Keratinocyte (primary cell): ENCODE measurements around the gene SMPD2. TPM values are rescaled to one million over a fixed set of nuclear protein-coding genes. Genes with fewer than 3 reads are reported as not detected.

Experiments used
- DNase-seq: peaks from one replicate; pipeline ENCODE4 v3.0.0-alpha.2; 2011; ENCODE audit warnings: low read depth, missing footprints, low spot score
- FAIRE-seq: peaks from 2 replicates; lab custom pipeline; 2011; peaks lifted over from hg19 to GRCh38; lab: Jason Lieb, UNC
- H2AFZ ChIP-seq: 2 replicates; pipeline ENCODE4 v1.6.0; 2012; ENCODE audit warnings: low read length, control low read depth, inconsistent platforms; ENCODE audit not compliant: control insufficient read depth
- H3K27ac ChIP-seq: 2 replicates; pipeline ENCODE4 v1.5.1; 2011; ENCODE audit warnings: low read length; ENCODE audit not compliant: control insufficient read depth, insufficient read depth
- H3K27me3 ChIP-seq: 3 replicates; pipeline ENCODE4 v1.6.0; 2011; ENCODE audit warnings: low read length; ENCODE audit not compliant: control insufficient read depth, insufficient read depth; ENCODE audit errors: extremely low read depth
- H3K36me3 ChIP-seq, 2 experiments: 2 replicates in 1 of 2; 3 replicates in 1 of 2; pipeline ENCODE4 v1.5.1; 2011; ENCODE audit warnings: low read length in 2 of 2, mild to moderate bottlenecking in 1 of 2; ENCODE audit not compliant: control insufficient read depth in 2 of 2, insufficient read depth in 2 of 2; ENCODE audit errors: extremely low read depth in 1 of 2
- H3K4me1 ChIP-seq: 3 replicates; pipeline ENCODE4 v1.5.1; 2011; ENCODE audit warnings: low read length; ENCODE audit not compliant: control insufficient read depth, insufficient read depth; ENCODE audit errors: extremely low read depth
- H3K4me2 ChIP-seq: 3 replicates; pipeline ENCODE4 v1.6.0; 2011; ENCODE audit warnings: low read depth, low read length; ENCODE audit not compliant: control insufficient read depth, insufficient read depth; ENCODE audit errors: extremely low read depth
- H3K4me3 ChIP-seq, 3 experiments: fragments of 200-600 bp in 1 of 3; sonication (generic) in 1 of 3; 2 replicates in 2 of 3; 3 replicates in 1 of 3; pipeline ENCODE4 v1.5.1; 2011 to 2016; ENCODE audit warnings: low read length in 3 of 3, mild to moderate bottlenecking in 3 of 3, control low read depth in 2 of 3, inconsistent platforms in 1 of 3, low read depth in 1 of 3, mixed read lengths in 1 of 3, mixed run types in 1 of 3, moderate library complexity in 1 of 3; ENCODE audit not compliant: control insufficient read depth in 2 of 3, insufficient read depth in 2 of 3; ENCODE audit errors: extremely low read depth in 1 of 3
- H3K79me2 ChIP-seq: 2 replicates; pipeline ENCODE4 v1.6.0; 2012; ENCODE audit warnings: low read length; ENCODE audit not compliant: control insufficient read depth, insufficient read depth
- H3K9ac ChIP-seq: 3 replicates; pipeline ENCODE4 v1.6.0; 2011; ENCODE audit warnings: low read length; ENCODE audit not compliant: control insufficient read depth, insufficient read depth; ENCODE audit errors: extremely low read depth
- H3K9me1 ChIP-seq: 3 replicates; pipeline ENCODE4 v1.6.0; 2011; ENCODE audit warnings: low read length; ENCODE audit not compliant: control insufficient read depth, insufficient read depth; ENCODE audit errors: extremely low read depth
- H3K9me3 ChIP-seq: 2 replicates; pipeline ENCODE4 v1.5.1; 2012; ENCODE audit warnings: low read depth, low read length; ENCODE audit not compliant: control insufficient read depth
- H4K20me1 ChIP-seq: 3 replicates; pipeline ENCODE4 v1.6.0; 2011; ENCODE audit warnings: low read length; ENCODE audit not compliant: control insufficient read depth, insufficient read depth; ENCODE audit errors: extremely low read depth
- CTCF ChIP-seq, 3 experiments: IDR thresholded peaks in 1 of 3; conservative IDR thresholded peaks in 1 of 3; optimal IDR thresholded peaks in 1 of 3; 2 replicates in 2 of 3; 3 replicates in 1 of 3; pipeline versions ENCODE3 to v1.5.1; 2011; ENCODE audit warnings: low read length in 3 of 3, mild to moderate bottlenecking in 3 of 3, moderate library complexity in 2 of 3, control low read depth in 1 of 3, inconsistent platforms in 1 of 3; ENCODE audit not compliant: insufficient read depth in 2 of 3; ENCODE audit errors: extremely low read depth in 1 of 3
- EZH2 ChIP-seq: IDR thresholded peaks from one replicate; pipeline ENCODE4 v1.6.1; 2012; ENCODE audit warnings: inconsistent platforms, mild to moderate bottlenecking, low read length, moderate library complexity
- dilution Hi-C: fragments of 300-500 bp; cut with MboI; formaldehyde crosslinking; loops from one replicate; pipeline ENCODE4 v1.7.0; 2020; ENCODE audit warnings: low sequenced_read_pairs; ENCODE audit not compliant: extremely low pct_ligation_motif_present
- polyA plus RNA-seq, 5 experiments: library from polyadenylated mRNA; depleted of rRNA in 3 of 5; stranded (reverse) in 3 of 5; stranded (forward) in 1 of 5; unstranded in 1 of 5; fragments of >200 nt; gene quantifications; 1 replicate in 1 of 5; 2 replicates in 3 of 5; 3 replicates in 1 of 5; pipeline versions ENCODE4 v1.2.1 to v1.2.3, GENCODE V29; 2011 to 2012; ENCODE audit warnings: missing spikeins in 2 of 5, low read depth in 1 of 5, low replicate concordance in 1 of 5

SMPD2 gene
- polyA plus RNA-seq, 1 donor (not counting 4 experiments of a cell fraction or from before 2014, with no cell fraction given), result 11.7 TPM

- Histone ChIP-seq H3K27me3 (no peaks in the 10 kb centered on the region), H3K9me3 (no peaks in the 10 kb centered on the region), H3K9me1 (no peaks in the 10 kb centered on the region), H2AFZ (no peak overlapping the region), H3K4me3 (no peak overlapping the region), H3K4me2 (no peak overlapping the region), H3K4me1 (peaks cover 13% of the 10 kb centered on the region), H3K36me3 (peaks cover 2 to 13% of the 10 kb centered on the region in 2 experiments), H3K27ac (no peak overlapping the region), H3K79me2 (peaks cover 18% of the 10 kb centered on the region), H4K20me1 (no peaks in the 10 kb centered on the region), H3K9ac (no peak overlapping the region)
- dilution Hi-C loops, result no loop called here
- DNase-seq (no peak), FAIRE-seq (no peak)
- TF ChIP-seq CTCF (optimal IDR thresholded peaks at IDR 0.05 in 1 of 3, IDR thresholded peaks at IDR 0.05 in 1 of 3, conservative IDR thresholded peaks at IDR 0.05 in 1 of 3; ENCODE audit: extremely low read depth in 1 of 3, insufficient read depth in 2 of 3, low read length in 3 of 3), result no peak
- no peak for TF ChIP-seq EZH2
These were observed 44.9 kb downstream of the SMPD2 start for GRCh38 chr6:109485266-109485935.

GRCh38 chr6:109486068-109486467 lies 45.5 kb downstream of the SMPD2 start:
- no peak for FAIRE-seq
- no peak overlapping the region for H3K27ac ChIP-seq
- H3K9ac ChIP-seq, result no peak overlapping the region
- dilution Hi-C loops, result no loop called here
- no peak overlapping the region for H3K4me2 ChIP-seq
- no peaks in the 10 kb centered on the region for H3K9me1 ChIP-seq
- H3K9me3 ChIP-seq, result no peaks in the 10 kb centered on the region
- H3K36me3 ChIP-seq, result peaks cover 0 to 7% of the 10 kb centered on the region in 2 experiments
- TF ChIP-seq CTCF (optimal IDR thresholded peaks at IDR 0.05 in 1 of 3, IDR thresholded peaks at IDR 0.05 in 1 of 3, conservative IDR thresholded peaks at IDR 0.05 in 1 of 3; ENCODE audit: extremely low read depth in 1 of 3, insufficient read depth in 2 of 3, low read length in 3 of 3) (no peak), EZH2 (no peak)
- H3K79me2 ChIP-seq, result peaks cover 11% of the 10 kb centered on the region
- no peak overlapping the region for H3K4me3 ChIP-seq
- no peaks in the 10 kb centered on the region for H3K27me3 ChIP-seq
- H3K4me1 ChIP-seq, result peaks cover 6% of the 10 kb centered on the region
- no peaks in the 10 kb centered on the region for H4K20me1 ChIP-seq
- H2AFZ ChIP-seq, result no peak overlapping the region
- no peak for DNase-seq
